IPS DF 4.7 (cell line): Measurements from ENCODE around the gene MRPL44.

Experiments used
- DNase-seq: peaks from one replicate; pipeline ENCODE4 v3.0.0-alpha.2; 2013; ENCODE audit warnings: low spot score; ENCODE audit errors: extremely low read depth

MRPL44 gene

DNA sequence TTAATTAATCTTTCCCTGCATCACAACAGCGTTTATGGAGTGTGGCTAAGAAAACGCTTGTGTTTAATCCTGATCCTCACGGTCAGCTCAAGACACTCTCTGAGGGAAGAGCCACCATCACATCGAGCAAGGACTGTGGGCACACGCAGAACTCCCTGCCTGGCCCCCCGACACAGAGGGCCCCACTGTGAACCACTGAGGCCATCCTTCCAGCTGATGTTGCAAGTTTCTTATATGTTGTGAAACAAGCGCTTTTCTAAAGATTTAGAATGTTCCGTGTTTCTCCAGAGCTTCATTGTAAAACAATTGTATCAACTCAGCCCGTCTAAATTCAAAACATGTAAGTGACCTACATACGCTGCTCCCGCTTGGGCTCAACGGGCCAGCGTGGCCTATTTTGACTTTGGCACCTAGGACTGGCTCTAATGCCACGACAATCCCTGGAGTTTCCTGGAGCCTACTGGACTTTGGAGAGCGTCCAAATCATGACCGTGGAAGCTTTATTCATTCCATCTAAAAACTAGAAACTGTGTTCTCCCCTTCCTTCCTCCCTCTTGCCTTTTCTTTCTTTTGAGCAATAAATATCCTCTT is 46.9 kb downstream of the MRPL44 start:
- no peak for DNase-seq

DNA sequence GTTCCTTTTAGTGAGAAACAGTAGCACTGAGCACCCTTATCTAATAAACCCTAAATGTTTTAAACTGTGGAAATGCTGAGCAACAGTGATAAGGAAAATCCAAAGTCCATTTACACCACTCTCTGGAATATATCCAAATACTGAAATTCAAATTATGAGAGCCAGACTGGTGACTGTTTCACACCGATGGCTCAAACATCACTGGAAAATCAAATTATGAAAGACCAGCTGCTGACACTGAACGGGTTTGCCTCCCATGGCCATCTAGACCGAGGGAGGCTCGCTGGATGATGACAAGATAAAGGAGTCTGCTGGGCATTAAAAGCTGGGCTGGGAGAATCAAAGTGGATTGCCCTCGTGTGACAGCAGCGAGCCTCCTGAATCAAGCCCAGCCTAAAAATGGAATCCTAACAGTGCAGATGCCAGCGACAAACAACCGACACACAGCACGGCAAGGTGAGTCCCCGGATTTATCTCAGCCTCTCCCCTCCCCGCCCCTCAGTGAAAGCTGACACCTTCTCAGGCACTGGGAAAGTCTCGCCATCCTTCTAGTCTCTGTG is 51.5 kb downstream of the MRPL44 start:
- no peak for DNase-seq

DNA sequence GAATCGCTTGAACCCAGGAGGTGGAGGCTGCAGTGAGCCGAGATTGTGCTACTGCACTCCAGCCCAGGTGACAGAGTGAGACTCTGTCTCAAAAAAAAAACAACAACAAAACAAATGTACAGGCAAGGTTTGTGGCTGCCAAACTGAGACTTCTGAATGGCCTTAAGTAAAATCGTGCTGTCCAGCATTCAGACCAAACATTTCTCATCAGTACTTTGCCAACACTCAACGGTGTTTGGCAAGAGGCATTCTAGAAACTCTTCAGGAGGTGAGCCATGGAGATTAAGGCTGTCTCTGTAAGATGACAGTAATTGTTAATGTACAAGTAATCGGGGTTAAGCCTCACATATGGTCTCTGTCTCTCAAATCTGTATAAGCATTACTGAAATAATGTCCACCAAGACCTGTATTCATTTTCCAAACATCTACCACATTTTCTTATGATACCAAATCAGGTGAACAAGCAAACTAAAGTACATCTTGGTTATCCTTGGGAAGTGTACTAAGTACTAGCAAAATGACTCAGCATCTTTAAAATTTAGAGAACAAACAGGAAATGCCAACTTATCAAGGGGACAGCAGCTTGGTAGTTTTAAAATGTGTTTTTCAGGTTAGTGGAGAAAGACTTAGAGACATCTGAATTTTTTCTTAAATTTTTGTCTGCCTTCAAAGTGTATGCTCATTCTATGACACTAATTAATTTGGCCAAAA is 52.5 kb downstream of the MRPL44 start:
- DNase-seq: no peak

DNA sequence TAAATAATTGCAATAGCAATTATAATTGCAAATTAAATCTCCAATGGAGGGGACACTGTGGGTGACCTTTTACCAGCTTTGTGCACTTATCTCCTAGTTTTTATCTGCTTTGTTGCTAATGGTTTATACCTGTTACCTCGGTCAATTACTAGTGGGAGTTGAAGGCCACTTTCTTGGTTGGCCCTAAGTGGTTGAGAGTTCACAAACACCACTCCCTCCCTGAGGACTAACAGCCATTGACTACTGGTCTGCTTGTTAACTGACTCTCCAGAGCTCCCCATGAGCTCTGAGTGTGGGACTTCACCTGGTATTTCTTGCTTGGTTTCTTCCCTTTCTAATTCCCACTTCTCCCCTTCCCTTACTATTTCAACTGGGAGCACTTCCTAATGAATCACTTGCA is 54.6 kb downstream of the MRPL44 start:
- DNase-seq: no peak

- DNase-seq: no peak
Observed at GRCh38 chr2:224014336-224014735, 57.1 kb downstream of the MRPL44 start.

GRCh38 chr2:224016963-224017362 is 59.7 kb downstream of the MRPL44 start:
- no peak for DNase-seq
